PC-3 (cell line): Measurements from ENCODE around the gene HTR3D. TPM values are rescaled to one million over a fixed set of nuclear protein-coding genes. Genes with fewer than 3 reads are reported as not detected.

Experiments
- ATAC-seq: fragments of 200-7000 bp; cut with Tn5 transposase; 2 replicates; pipeline ENCODE4 v1.9.1; 2020; ENCODE audit warnings: mild to moderate bottlenecking, moderate library complexity
- BruUV-seq: library from RNA; stranded (reverse); fragments of 400-500 nt; replicated peaks from 2 replicates; lab custom pipeline; 2021; lab: Mats Ljungman, UMichigan
- CTCF ChIA-PET: fragments of 300-600 bp; sonication (Branson Sonifier 250); formaldehyde crosslinking; loops from one replicate; lab custom pipeline; 2022; ENCODE audit warnings: antibody characterized with exemption; lab: Charles Lee
- POLR2A ChIA-PET: fragments of 300-600 bp; sonication (Branson Sonifier 250); formaldehyde crosslinking; loops from one replicate; lab custom pipeline; 2022; ENCODE audit warnings: antibody characterized with exemption; ENCODE audit not compliant: unreplicated experiment; lab: Charles Lee
- DNase-seq: peaks from one replicate; pipeline ENCODE4 v3.0.0-alpha.2; 2015
- H2AFZ ChIP-seq: fragments of 300-600 bp; sonication (generic); 2 replicates; pipeline ENCODE4 v1.6.0; 2016; ENCODE audit warnings: antibody characterized with exemption, low read length
- H3F3A ChIP-seq: fragments of 300-600 bp; sonication (generic); one replicate; pipeline ENCODE4 v1.6.0; 2017; ENCODE audit warnings: antibody characterized with exemption, low read length, control low read depth, mild to moderate bottlenecking; ENCODE audit not compliant: unreplicated experiment
- H3K27ac ChIP-seq: fragments of 300-600 bp; sonication (generic); 2 replicates; pipeline ENCODE4 v1.5.1; 2016; ENCODE audit warnings: mild to moderate bottlenecking, low read length
- H3K27me3 ChIP-seq: fragments of 300-600 bp; sonication (generic); 2 replicates; pipeline ENCODE4 v1.6.1; 2016; ENCODE audit warnings: low read length, mixed read lengths
- H3K36me3 ChIP-seq: fragments of 300-600 bp; sonication (generic); 2 replicates; pipeline ENCODE4 v1.6.1; 2016; ENCODE audit warnings: low read depth, mixed run types, low read length, mixed read lengths
- H3K4me1 ChIP-seq: fragments of 300-600 bp; sonication (generic); 2 replicates; pipeline ENCODE4 v1.5.1; 2016; ENCODE audit warnings: low read length; ENCODE audit not compliant: insufficient read depth
- H3K4me2 ChIP-seq: fragments of 300-600 bp; sonication (generic); 2 replicates; pipeline ENCODE4 v1.6.0; 2016; ENCODE audit warnings: low read length
- H3K4me3 ChIP-seq: fragments of 300-600 bp; sonication (generic); 2 replicates; pipeline ENCODE4 v1.5.1; 2016; ENCODE audit warnings: mild to moderate bottlenecking, low read length, mixed read lengths
- H3K79me2 ChIP-seq: fragments of 300-600 bp; sonication (generic); 2 replicates; pipeline ENCODE4 v1.6.1; 2017; ENCODE audit warnings: low read length, mixed read lengths
- H3K9ac ChIP-seq: fragments of 300-600 bp; sonication (generic); 2 replicates; pipeline ENCODE4 v1.6.0; 2016; ENCODE audit warnings: mild to moderate bottlenecking, low read length
- H3K9me2 ChIP-seq: fragments of 300-600 bp; sonication (generic); replicated peaks from 2 replicates; pipeline ENCODE4 v1.6.1; 2016; ENCODE audit warnings: mixed run types, low read length, mixed read lengths
- H3K9me3 ChIP-seq: fragments of 300-600 bp; sonication (generic); 2 replicates; pipeline ENCODE4 v1.6.1; 2016; ENCODE audit warnings: low read length, mixed read lengths
- H4K20me1 ChIP-seq: fragments of 300-600 bp; sonication (generic); 2 replicates; pipeline ENCODE4 v1.6.1; 2016; ENCODE audit warnings: low read length, mixed read lengths
- EZH2 ChIP-seq: fragments of 300-600 bp; sonication (generic); IDR thresholded peaks from one replicate; pipeline ENCODE4 v1.6.1; 2017; ENCODE audit warnings: antibody characterized with exemption, mild to moderate bottlenecking, low read length; ENCODE audit not compliant: unreplicated experiment
- EZH2phosphoT487 ChIP-seq: fragments of 300-600 bp; sonication (generic); IDR thresholded peaks from 2 replicates; pipeline ENCODE4 v1.6.1; 2018; ENCODE audit warnings: mild to moderate bottlenecking, antibody characterized with exemption, low read length, borderline replicate concordance
- intact Hi-C: fragments of 100-400 bp; cut with micrococcal nuclease; formaldehyde crosslinking; loops from 2 replicates; pipeline ENCODE4 v1.9.0; 2023
- total RNA-seq: library from RNA; depleted of rRNA; stranded (reverse); fragments of >200 nt; gene quantifications from 2 replicates; pipeline ENCODE4 v1.2.3, GENCODE V29; 2014
- TF ChIP-seq, protein P1 (sequence below): fragments of 300-600 bp; sonication (generic); conservative IDR thresholded peaks from 2 replicates; pipeline ENCODE4 v1.5.1; 2017; ENCODE audit warnings: antibody characterized with exemption, low read depth, mild to moderate bottlenecking, low read length

The HTR3D gene
- total RNA-seq, 1 experiment from 2014 or later = not detected

GRCh38 chr3:184073621-184074020 is 42.1 kb downstream of the HTR3D start:
- H3K4me2 ChIP-seq = no peak overlapping the region
- ChIA-PET POLR2A (no interaction called here), CTCF (no interaction called here)
- H3K9ac ChIP-seq = no peak overlapping the region
- no peak overlapping the region for H3K27ac ChIP-seq
- TF ChIP-seq EZH2 (no peak), EZH2phosphoT487 (no peak)
- TF ChIP-seq, protein P1, sequence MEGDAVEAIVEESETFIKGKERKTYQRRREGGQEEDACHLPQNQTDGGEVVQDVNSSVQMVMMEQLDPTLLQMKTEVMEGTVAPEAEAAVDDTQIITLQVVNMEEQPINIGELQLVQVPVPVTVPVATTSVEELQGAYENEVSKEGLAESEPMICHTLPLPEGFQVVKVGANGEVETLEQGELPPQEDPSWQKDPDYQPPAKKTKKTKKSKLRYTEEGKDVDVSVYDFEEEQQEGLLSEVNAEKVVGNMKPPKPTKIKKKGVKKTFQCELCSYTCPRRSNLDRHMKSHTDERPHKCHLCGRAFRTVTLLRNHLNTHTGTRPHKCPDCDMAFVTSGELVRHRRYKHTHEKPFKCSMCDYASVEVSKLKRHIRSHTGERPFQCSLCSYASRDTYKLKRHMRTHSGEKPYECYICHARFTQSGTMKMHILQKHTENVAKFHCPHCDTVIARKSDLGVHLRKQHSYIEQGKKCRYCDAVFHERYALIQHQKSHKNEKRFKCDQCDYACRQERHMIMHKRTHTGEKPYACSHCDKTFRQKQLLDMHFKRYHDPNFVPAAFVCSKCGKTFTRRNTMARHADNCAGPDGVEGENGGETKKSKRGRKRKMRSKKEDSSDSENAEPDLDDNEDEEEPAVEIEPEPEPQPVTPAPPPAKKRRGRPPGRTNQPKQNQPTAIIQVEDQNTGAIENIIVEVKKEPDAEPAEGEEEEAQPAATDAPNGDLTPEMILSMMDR = no peak
- no peaks in the 10 kb centered on the region for H4K20me1 ChIP-seq
- no peaks in the 10 kb centered on the region for H3K79me2 ChIP-seq
- no peak for ATAC-seq
- intact Hi-C loops = no loop called here
- no TSS peak for BruUV-seq
- H2AFZ ChIP-seq = no peak overlapping the region
- H3K27me3 ChIP-seq = no peaks in the 10 kb centered on the region
- no peaks in the 10 kb centered on the region for H3F3A ChIP-seq
- no peaks in the 10 kb centered on the region for H3K4me1 ChIP-seq
- H3K36me3 ChIP-seq = no peaks in the 10 kb centered on the region
- DNase-seq = no peak
- H3K9me2 ChIP-seq = no peaks in the 10 kb centered on the region
- no peak overlapping the region for H3K4me3 ChIP-seq
- H3K9me3 ChIP-seq = no peaks in the 10 kb centered on the region

- Histone ChIP-seq H3K4me3 (no peak overlapping the region), H3K4me2 (no peak overlapping the region), H3K9me3 (no peaks in the 10 kb centered on the region), H3K9me2 (no peaks in the 10 kb centered on the region), H3K27me3 (no peaks in the 10 kb centered on the region), H3K27ac (no peak overlapping the region), H3K79me2 (no peaks in the 10 kb centered on the region), H3F3A (no peaks in the 10 kb centered on the region), H2AFZ (no peak overlapping the region), H3K9ac (no peak overlapping the region), H4K20me1 (no peaks in the 10 kb centered on the region), H3K36me3 (no peaks in the 10 kb centered on the region), H3K4me1 (no peaks in the 10 kb centered on the region)
- intact Hi-C loops = no loop called here
- TF ChIP-seq EZH2 (no peak), EZH2phosphoT487 (no peak)
- TF ChIP-seq, protein P1 = no peak
- BruUV-seq = no TSS peak
- DNase-seq = no peak
- CTCF ChIA-PET = no interaction called here
- no peak for ATAC-seq
- POLR2A ChIA-PET = no interaction called here
Observed at GRCh38 chr3:184075901-184076300, 44.4 kb downstream of the HTR3D start.

- Histone ChIP-seq H3K79me2 (no peaks in the 10 kb centered on the region), H3K9me2 (no peaks in the 10 kb centered on the region), H4K20me1 (no peaks in the 10 kb centered on the region), H3K27me3 (no peaks in the 10 kb centered on the region), H3K9ac (no peak overlapping the region), H3K9me3 (no peaks in the 10 kb centered on the region), H3K4me1 (no peaks in the 10 kb centered on the region), H3K4me3 (no peak overlapping the region), H2AFZ (no peak overlapping the region), H3K4me2 (no peak overlapping the region), H3F3A (no peaks in the 10 kb centered on the region), H3K36me3 (no peaks in the 10 kb centered on the region), H3K27ac (no peak overlapping the region)
- no peak for ATAC-seq
- intact Hi-C loops = no loop called here
- DNase-seq = no peak
- no peak for TF ChIP-seq EZH2phosphoT487
- TF ChIP-seq EZH2 = no peak
- TF ChIP-seq, protein P1 = no peak
- BruUV-seq = no TSS peak
- POLR2A ChIA-PET = no interaction called here
- CTCF ChIA-PET = no interaction called here
Observed at GRCh38 chr3:184077881-184078280, 46.3 kb downstream of the HTR3D start.
